Heart left ventricle (tissue), 13 donors: Measurements from ENCODE around the gene KRT16.
"Not testable (repeated sequence)": the region's sequence is repeated elsewhere in the genome, so short reads cannot be mapped to it uniquely, and the experiment has no call there.

Source experiments
- CTCF ChIP-seq, 12 donors: fragments of 200-600 bp; sonication (generic) in 4 of 12; IDR thresholded peaks; one replicate each; pipeline versions ENCODE4 v1.5.0 to v1.8.0; 2018 to 2022; ENCODE audit warnings: antibody characterized with exemption in 12 of 12, mild to moderate bottlenecking in 5 of 12
- POLR2A ChIP-seq, 2 donors: fragments of 450-650 bp; IDR thresholded peaks; one replicate each; pipeline ENCODE4 v1.6.1; 2017; ENCODE audit warnings: antibody characterized with exemption in 2 of 2, mild to moderate bottlenecking in 2 of 2, moderate library complexity in 2 of 2
- donor health status: ischemic (EF 13 %, LVEDD 7.1; RV severe dilation, severe dysfunction).
- donor health status: DM: no; HTN: yes; CAD: no.
- donor health status: DM: no; HTN: no; CAD: no.
- donor health status: ischemic (EF 25% LVEDD 6.9; RV normal size, moderate dysfunction).
- donor health status: ischemic (EF 25% LVEDD 5.7; RV mildly dilated, moderate dysfunction).
- donor health status: ischemic (EF 35%, LVEDD 5.7; RV mildly dilated, moderate dysfunction).
- donor health status: nonischemic (EF 11% LVEDD 7.7; RV severe dilation, severe dysfunction).
- donor health status: DM: yes; HTN: yes; CAD: no.
- donor health status: PGD.
- donor health status: ischemic (EF 29% LVEDD 5.4; RV normal size, mild dysfunction).
- donor health status: nonischemic (EF 23%, LVEDD 6.1; RV moderate dilation, normal function).

GRCh38 chr17:41582061-41582968, 30.3 kb downstream of the KRT16 start:
- not testable (repeated sequence) for TF ChIP-seq CTCF, POLR2A (IDR thresholded peaks at IDR 0.05)
